Erythroblast (primary cell): ENCODE measurements around the gene POLE.

Experiments used
- GATA1 ChIP-seq: IDR thresholded peaks from 2 replicates; pipeline ENCODE4 v1.6.1; 2011; ENCODE audit warnings: low read depth, mild to moderate bottlenecking, control low read depth, low read length, moderate library complexity
- POLR2A ChIP-seq: IDR thresholded peaks from 2 replicates; pipeline ENCODE4 v1.6.1; 2011; ENCODE audit warnings: mild to moderate bottlenecking, low read length

GRCh38 chr12:132588319-132588718 is 98.8 kb downstream of the POLE start:
- TF ChIP-seq POLR2A (no peak), GATA1 (no peak)
